ENCODE measurements around the gene CMSS1.

Gene CMSS1

DNA sequence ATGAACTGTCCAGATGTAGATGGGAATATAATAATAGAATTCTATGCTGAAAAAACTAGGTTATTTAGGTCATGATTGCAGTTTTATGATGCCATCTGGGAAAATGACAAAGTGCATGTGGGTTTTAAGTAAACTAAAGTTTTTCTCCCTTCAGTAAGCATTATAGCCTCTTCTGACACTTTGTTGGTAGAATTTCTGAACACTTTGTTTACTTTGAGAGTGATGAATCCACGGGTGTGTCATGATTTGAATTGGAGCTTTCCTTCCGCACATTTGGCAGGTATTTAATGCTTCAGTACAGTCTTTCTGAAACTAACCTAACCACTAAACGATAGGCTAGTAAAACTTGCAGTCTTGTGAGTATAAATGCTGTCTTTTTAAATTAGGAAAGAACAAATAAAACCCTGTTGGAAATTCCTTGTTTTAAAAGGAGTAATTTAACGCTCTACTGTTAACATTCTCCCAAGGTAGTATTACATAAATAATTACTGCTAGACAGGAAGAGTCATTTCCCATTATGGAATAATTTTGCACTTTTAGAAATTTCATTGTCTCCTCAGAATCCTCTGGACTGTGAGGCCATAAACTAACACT is 289.7 kb downstream of the CMSS1 start:
- DNase-seq (ENCODE audit: low read depth): no peak

DNA sequence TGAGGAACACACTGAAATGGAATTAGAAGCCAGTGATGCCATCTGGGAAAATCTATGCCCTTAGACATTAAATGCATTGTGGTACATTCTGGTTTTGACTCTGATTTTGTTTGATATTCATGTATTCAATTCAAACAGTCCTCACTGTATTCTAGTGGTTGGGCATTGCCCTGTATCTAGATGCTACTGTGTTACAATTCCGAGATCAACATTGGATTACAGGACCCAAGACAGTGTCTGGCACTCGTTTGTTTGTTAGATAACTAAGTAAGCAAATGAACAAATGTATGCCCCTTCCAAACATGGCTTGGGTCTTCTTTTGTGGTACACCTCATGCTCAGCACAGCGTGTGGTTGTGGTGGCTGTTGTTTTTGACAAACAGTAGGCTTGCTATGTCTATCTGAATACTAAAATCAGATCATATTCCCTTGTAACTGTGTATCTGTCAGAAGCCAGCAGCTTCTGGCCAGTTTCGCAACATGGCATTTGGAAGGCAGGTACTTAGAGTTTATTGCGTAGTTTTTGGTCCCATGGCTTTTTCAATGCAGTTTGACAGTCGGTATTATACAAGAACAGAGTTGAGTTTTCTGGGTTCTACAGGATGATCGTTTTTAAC is 290.9 kb downstream of the CMSS1 start:
- DNase-seq (ENCODE audit: low read depth): no peak

GRCh38 chr3:100110162-100110561 is 292.5 kb downstream of the CMSS1 start:
- DNase-seq (ENCODE audit: low read depth): no peak

DNA sequence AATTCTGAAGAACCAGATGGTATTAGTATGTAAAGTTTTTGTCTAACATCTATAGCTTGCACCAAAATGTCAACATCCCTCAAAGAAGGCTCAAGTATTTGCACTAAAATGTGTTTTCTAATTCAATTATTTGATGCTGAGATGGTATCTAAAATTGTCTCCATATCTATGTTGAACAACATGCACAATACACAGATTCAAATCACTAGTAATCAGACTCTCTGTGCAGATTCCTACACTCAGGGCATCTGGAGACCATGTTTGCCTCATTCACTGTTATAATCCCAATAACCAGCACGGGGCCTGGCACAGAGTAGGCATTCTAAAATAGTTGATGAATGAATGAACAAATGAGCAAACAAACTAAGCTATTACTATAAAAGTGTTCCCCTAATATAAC is 294.1 kb downstream of the CMSS1 start:
- no peak for DNase-seq (ENCODE audit: low read depth)

DNA sequence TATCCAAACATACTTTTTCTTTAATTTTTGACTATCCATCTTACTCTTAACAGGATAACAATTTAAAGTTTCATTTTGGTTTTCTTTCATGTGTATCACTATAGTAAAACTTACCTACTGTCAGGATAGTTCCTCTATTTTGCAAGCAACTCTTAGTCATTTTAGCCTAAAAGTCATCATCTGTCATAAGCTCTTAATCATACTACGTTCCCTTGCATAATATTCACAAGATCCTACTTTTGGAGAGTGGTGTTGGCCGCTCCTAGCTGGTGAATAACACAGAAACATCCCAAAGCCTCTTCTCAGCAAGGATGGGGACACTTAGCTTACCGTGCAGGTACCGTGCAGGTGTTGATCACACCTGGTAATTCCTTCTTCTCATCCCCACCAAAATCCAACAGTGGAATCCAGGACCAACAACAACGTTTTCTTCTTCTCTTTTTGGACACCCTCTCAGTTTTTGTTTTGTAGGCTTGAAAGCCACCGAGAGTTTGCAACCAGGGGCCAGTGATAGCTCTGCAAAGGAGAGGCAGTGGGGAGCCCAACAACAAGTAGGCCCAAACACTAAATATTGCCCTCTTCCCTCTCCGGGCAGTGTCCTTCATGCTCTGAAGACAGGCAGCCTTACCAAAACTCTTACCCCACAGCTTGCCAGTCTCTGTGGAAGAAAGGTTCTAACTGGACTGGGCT is 296.2 kb downstream of the CMSS1 start:
- DNase-seq (ENCODE audit: low read depth): no peak

DNA sequence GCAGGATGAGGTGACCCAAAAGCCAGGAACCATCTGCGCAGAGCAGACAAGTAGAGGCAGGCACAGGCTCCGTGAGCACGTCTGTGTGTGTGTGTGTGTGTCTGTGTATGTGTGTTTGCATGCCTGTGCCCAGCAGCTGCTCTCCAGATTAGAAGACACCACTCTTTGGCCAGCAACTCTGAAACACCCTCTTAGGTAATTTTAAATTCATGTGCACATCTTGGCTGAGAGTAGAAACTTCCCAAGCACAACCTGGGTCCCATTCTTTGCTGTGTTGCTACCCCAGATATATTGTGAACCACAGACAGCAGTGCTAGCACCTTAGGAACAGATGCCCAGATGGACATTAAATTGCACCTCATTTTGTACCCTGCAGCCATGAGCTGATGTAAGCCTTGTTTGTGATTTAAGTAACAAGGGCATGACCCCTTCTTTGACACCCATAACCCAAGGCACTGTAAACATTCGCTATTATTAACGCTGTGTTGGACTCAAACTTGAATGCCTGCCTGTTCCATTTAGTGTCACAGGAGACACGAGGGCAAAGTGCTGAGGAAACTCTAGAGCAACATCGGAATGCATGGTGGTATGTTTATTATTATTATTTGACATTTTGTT is 296.9 kb downstream of the CMSS1 start, which contains the start of gene FILIP1L:
Gene FILIP1L, minus strand, starts transcription at position 89 of the 618 bp plus-strand sequence.
- no peak for DNase-seq (ENCODE audit: low read depth)

DNA sequence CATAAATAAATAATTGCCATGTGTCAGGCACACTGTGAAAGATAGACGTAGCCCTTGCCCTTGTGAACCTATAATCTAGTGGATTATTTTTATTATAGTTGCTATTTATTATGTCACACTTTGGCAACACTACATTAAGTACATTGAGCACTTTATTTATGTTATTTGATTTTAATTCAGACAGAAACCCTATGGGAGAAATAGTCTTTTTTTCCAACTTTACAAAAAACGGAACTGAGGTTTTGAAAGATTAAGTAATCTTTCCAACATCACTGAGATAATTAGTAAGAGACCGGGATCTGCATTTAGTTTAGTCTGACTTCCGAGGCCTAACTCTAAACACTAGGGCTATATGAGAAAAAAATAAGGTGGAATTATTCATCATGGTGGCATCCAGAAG is 299.4 kb downstream of the CMSS1 start:
- no peak for DNase-seq (ENCODE audit: low read depth)

DNA sequence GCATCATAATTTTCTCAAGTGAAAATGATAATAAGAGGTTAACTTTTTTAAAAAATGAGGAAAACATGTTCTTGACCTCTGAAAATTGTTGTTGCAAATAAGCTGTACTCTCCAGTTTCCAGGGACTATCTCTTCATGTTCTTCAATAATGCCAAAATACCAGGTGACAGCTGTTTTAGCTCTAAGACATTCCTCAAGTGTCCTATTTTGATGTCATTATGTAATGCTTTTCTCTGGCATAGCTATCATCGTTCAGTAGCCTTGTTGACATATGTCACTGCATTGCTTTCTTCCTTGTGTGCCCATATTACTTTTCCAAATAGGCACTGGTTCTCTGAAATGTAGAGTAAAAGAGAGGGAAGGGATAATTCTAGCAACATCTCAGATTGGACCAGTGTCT is 302.4 kb downstream of the CMSS1 start:
- DNase-seq (ENCODE audit: low read depth): no peak

- DNase-seq (ENCODE audit: low read depth): no peak
Observed at GRCh38 chr3:100120693-100121092, 303.0 kb downstream of the CMSS1 start.

DNA sequence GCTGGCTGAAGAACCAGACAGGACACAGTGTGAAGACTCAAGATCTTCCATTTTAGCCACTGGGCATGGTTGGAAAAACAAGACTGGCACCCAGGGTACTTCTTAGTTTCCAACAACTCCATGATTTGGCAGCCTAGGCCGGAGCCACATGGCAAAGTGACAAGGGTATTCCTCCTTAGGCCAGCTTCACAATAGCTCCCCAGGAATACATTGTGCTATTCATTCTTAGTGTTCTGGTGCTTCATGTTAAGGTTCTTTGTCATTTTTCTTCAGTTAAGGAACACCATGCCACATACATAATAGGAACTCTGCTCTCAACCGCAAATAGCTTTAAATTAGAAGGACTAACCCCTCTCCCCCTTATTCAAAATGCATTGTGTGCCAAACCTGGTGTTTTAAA is 304.7 kb downstream of the CMSS1 start:
- DNase-seq (ENCODE audit: low read depth): no peak

GRCh38 chr3:100123112-100123511 is 305.4 kb downstream of the CMSS1 start:
- DNase-seq (ENCODE audit: low read depth): no peak

DNA sequence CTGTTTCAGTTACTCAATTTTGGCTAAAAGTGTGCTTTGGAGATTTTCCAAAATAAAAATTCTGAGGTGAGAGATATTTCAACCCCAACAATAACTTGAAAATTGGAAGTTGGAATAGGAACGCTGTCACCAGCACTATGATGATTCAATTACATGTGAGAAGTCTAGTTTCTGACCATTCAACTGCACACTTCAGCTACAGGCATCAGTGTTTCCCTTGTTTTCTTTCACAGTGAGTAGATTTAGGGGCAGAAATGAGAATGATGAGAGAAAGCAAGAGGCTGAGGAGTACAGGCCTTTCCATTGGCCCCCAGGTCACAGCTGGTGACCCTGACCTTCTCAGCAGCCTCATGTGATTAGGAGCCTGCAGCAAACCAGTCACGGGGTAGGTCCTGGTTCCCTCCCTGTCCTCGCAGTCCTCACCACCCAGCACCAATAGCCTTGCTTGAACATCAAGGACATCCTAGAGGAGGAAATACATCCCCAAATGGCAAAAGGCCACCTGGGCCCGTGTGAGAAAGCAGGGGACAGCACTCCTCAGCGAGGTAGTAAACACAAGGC is 306.6 kb downstream of the CMSS1 start:
- no peak for DNase-seq (ENCODE audit: low read depth)

DNA sequence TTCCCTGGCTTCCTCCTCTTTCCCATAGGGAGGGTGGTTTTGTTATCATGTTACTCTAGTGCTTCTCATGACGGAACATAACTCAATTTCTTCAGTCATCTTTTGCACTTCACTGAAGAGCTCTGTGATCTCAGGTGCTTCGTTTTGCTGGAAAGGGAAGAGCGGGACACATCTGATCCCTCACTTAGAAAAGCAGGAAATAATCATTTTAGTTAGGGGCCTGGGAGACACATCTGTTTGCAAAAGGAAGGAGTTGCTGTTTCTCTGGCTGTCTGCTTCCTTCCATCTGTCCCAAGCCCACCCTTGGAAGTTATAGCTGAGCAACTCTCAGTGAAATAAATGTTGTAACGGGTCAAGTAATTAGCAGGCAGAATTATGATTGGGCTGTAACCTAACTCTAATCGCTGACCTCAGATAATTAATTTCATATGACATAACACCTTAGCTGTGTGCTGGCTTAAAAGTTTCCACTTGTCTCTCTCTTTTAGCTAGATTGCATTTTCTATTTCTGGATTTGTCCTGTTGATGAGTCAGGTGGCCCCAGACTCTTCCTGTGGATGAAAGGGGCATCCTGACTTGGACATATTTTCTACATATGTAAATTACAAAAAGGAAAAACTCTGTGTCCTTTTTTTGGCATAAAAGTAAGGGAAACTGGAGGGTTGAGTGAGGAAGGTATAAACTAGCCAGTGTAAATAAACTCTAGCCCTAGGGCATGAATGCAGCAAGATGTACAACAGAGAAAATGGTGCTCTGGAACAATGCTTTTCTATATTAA is 307.7 kb downstream of the CMSS1 start:
- no peak for DNase-seq (ENCODE audit: low read depth)

- no peak for DNase-seq (ENCODE audit: low read depth)
Observed at GRCh38 chr3:100127792-100128191, 310.1 kb downstream of the CMSS1 start.

DNA sequence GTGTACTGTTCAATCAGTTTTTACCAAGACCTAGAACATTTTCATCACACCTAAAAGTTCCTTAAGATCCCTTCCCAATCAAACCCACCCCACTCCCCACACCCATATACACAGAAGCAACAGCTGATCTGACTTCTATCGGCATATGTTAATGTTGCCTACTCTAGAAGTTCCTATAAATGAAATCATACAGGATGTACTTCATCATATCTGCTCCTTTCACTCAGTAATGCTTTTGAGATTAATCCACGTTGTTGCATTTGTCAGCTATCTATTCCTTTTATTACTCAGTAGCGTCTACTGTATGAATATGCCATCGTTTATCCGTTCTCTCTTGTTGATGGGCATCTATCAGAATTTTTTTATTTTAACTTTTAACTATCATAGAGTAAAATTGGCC is 310.9 kb downstream of the CMSS1 start:
- no peak for DNase-seq (ENCODE audit: low read depth)

- no peak for DNase-seq (ENCODE audit: low read depth)
Observed at GRCh38 chr3:100129941-100130340, 312.3 kb downstream of the CMSS1 start.

GRCh38 chr3:100131241-100131640 is 313.6 kb downstream of the CMSS1 start:
- DNase-seq (ENCODE audit: low read depth): no peak

DNA sequence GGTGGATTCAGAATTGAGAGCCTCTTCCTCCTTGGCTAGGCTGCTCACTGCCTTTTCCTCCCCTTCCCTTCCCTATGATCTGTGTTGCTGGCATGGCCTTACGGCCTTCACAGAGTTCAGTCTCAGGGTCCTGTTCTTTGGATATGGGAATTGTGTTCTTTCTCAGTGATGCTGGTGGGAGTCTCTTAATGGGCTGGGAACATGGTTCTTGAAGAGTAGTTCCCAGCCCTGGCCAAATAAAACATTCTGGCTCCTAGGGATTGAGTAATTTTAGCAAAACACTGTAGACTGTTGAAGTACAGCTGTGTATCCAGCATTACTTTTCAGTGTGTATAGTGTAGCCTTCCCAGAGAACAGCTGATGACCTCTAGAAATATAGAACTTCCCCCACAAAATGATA is 319.3 kb downstream of the CMSS1 start:
- DNase-seq (ENCODE audit: low read depth): no peak

- DNase-seq (ENCODE audit: low read depth): no peak
Observed at GRCh38 chr3:100140976-100141375, 323.3 kb downstream of the CMSS1 start.

DNA sequence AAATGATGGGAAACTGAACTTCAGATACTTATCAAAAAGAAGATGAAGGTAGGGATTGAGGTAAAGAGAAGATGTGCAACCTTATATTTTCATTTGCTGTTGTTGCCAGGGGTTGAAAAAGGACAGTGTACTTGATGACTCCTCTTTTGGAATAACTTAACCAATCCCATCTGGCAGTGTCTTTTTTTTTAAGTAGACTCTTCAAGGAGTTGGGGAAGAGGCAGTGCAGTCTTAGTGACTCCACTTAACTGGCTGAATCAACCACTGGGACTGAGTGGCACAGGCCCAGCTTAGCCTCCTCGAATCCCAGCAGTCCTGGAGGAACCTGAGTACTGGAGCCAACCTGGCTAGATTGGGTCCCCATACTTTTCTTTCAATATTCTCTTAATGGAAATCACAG is 323.9 kb downstream of the CMSS1 start:
- DNase-seq (ENCODE audit: low read depth): no peak

- DNase-seq (ENCODE audit: low read depth): no peak
Observed at GRCh38 chr3:100144255-100144866, 326.7 kb downstream of the CMSS1 start.

- no peak for DNase-seq (ENCODE audit: low read depth)
Observed at GRCh38 chr3:100149130-100149529, 331.5 kb downstream of the CMSS1 start.

Data from fibroblast of the conjunctiva (primary cell).